PC-3 (cell line): ENCODE results near the gene EDN2. TPM values are rescaled to one million over a fixed set of nuclear protein-coding genes. Genes with fewer than 3 reads are reported as not detected.

Source experiments
- ATAC-seq: fragments of 200-7000 bp; cut with Tn5 transposase; 2 replicates; pipeline ENCODE4 v1.9.1; 2020; ENCODE audit warnings: mild to moderate bottlenecking, moderate library complexity
- BruUV-seq: library from RNA; stranded (reverse); fragments of 400-500 nt; replicated peaks from 2 replicates; lab custom pipeline; 2021; lab: Mats Ljungman, UMichigan
- CTCF ChIA-PET: fragments of 300-600 bp; sonication (Branson Sonifier 250); formaldehyde crosslinking; loops from one replicate; lab custom pipeline; 2022; ENCODE audit warnings: antibody characterized with exemption; lab: Charles Lee
- POLR2A ChIA-PET: fragments of 300-600 bp; sonication (Branson Sonifier 250); formaldehyde crosslinking; loops from one replicate; lab custom pipeline; 2022; ENCODE audit warnings: antibody characterized with exemption; ENCODE audit not compliant: unreplicated experiment; lab: Charles Lee
- DNase-seq: peaks from one replicate; pipeline ENCODE4 v3.0.0-alpha.2; 2015
- H2AFZ ChIP-seq: fragments of 300-600 bp; sonication (generic); 2 replicates; pipeline ENCODE4 v1.6.0; 2016; ENCODE audit warnings: antibody characterized with exemption, low read length
- H3F3A ChIP-seq: fragments of 300-600 bp; sonication (generic); one replicate; pipeline ENCODE4 v1.6.0; 2017; ENCODE audit warnings: antibody characterized with exemption, low read length, control low read depth, mild to moderate bottlenecking; ENCODE audit not compliant: unreplicated experiment
- H3K27ac ChIP-seq: fragments of 300-600 bp; sonication (generic); 2 replicates; pipeline ENCODE4 v1.5.1; 2016; ENCODE audit warnings: mild to moderate bottlenecking, low read length
- H3K27me3 ChIP-seq: fragments of 300-600 bp; sonication (generic); 2 replicates; pipeline ENCODE4 v1.6.1; 2016; ENCODE audit warnings: low read length, mixed read lengths
- H3K36me3 ChIP-seq: fragments of 300-600 bp; sonication (generic); 2 replicates; pipeline ENCODE4 v1.6.1; 2016; ENCODE audit warnings: low read depth, mixed run types, low read length, mixed read lengths
- H3K4me1 ChIP-seq: fragments of 300-600 bp; sonication (generic); 2 replicates; pipeline ENCODE4 v1.5.1; 2016; ENCODE audit warnings: low read length; ENCODE audit not compliant: insufficient read depth
- H3K4me2 ChIP-seq: fragments of 300-600 bp; sonication (generic); 2 replicates; pipeline ENCODE4 v1.6.0; 2016; ENCODE audit warnings: low read length
- H3K4me3 ChIP-seq: fragments of 300-600 bp; sonication (generic); 2 replicates; pipeline ENCODE4 v1.5.1; 2016; ENCODE audit warnings: mild to moderate bottlenecking, low read length, mixed read lengths
- H3K79me2 ChIP-seq: fragments of 300-600 bp; sonication (generic); 2 replicates; pipeline ENCODE4 v1.6.1; 2017; ENCODE audit warnings: low read length, mixed read lengths
- H3K9ac ChIP-seq: fragments of 300-600 bp; sonication (generic); 2 replicates; pipeline ENCODE4 v1.6.0; 2016; ENCODE audit warnings: mild to moderate bottlenecking, low read length
- H3K9me2 ChIP-seq: fragments of 300-600 bp; sonication (generic); replicated peaks from 2 replicates; pipeline ENCODE4 v1.6.1; 2016; ENCODE audit warnings: mixed run types, low read length, mixed read lengths
- H3K9me3 ChIP-seq: fragments of 300-600 bp; sonication (generic); 2 replicates; pipeline ENCODE4 v1.6.1; 2016; ENCODE audit warnings: low read length, mixed read lengths
- H4K20me1 ChIP-seq: fragments of 300-600 bp; sonication (generic); 2 replicates; pipeline ENCODE4 v1.6.1; 2016; ENCODE audit warnings: low read length, mixed read lengths
- EZH2 ChIP-seq: fragments of 300-600 bp; sonication (generic); IDR thresholded peaks from one replicate; pipeline ENCODE4 v1.6.1; 2017; ENCODE audit warnings: antibody characterized with exemption, mild to moderate bottlenecking, low read length; ENCODE audit not compliant: unreplicated experiment
- EZH2phosphoT487 ChIP-seq: fragments of 300-600 bp; sonication (generic); IDR thresholded peaks from 2 replicates; pipeline ENCODE4 v1.6.1; 2018; ENCODE audit warnings: mild to moderate bottlenecking, antibody characterized with exemption, low read length, borderline replicate concordance
- intact Hi-C: fragments of 100-400 bp; cut with micrococcal nuclease; formaldehyde crosslinking; loops from 2 replicates; pipeline ENCODE4 v1.9.0; 2023
- total RNA-seq: library from RNA; depleted of rRNA; stranded (reverse); fragments of >200 nt; gene quantifications from 2 replicates; pipeline ENCODE4 v1.2.3, GENCODE V29; 2014
- TF ChIP-seq, protein P1 (sequence below): fragments of 300-600 bp; sonication (generic); conservative IDR thresholded peaks from 2 replicates; pipeline ENCODE4 v1.5.1; 2017; ENCODE audit warnings: antibody characterized with exemption, low read depth, mild to moderate bottlenecking, low read length

EDN2 gene
- total RNA-seq, 1 experiment from 2014 or later = 0.36 TPM

DNA sequence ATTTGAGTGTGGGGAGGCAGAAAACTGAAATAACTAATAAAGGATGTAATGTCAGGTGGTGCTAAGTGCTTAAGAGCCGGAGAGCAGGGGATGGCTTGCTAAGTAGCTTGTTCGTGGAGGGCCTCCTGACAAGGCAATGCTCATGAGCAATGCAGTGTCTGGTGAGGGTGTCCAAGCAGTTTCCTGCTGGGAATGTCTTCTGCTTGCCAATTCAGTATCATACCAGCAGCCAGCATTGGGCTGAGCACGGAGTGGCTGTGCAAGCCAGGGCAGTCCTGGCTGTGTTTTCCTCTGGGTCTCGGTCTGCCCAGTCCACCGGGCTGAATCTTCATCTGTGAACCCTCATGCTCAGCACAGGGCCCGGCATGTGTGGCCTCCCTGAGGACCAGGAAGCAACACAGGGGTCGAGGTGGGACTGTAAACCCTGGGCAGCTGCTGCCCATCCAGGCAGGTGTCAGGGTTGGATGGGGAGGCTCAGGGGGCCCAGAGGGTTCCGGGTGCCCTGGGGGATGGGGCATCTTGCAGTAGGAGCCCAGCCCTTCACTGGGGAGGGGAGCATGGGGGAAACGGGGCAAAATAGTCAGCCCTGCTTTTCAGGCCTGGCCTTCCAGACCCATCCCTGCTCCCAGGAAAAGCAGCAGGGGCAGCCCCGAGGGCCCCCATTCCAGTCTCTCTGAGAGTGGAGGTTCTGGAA lies 27.5 kb downstream of the EDN2 start:
- H3K27ac ChIP-seq = no peak overlapping the region
- ChIA-PET CTCF (no interaction called here), POLR2A (no interaction called here)
- no peak overlapping the region for H2AFZ ChIP-seq
- H3K4me1 ChIP-seq = no peaks in the 10 kb centered on the region
- no peaks in the 10 kb centered on the region for H3K36me3 ChIP-seq
- no peaks in the 10 kb centered on the region for H3K9me3 ChIP-seq
- no peak overlapping the region for H3K4me3 ChIP-seq
- no peak overlapping the region for H3K4me2 ChIP-seq
- no peak for ATAC-seq
- intact Hi-C loops = no loop called here
- DNase-seq = no peak
- no TSS peak for BruUV-seq
- H3K9me2 ChIP-seq = no peaks in the 10 kb centered on the region
- H3K79me2 ChIP-seq = no peaks in the 10 kb centered on the region
- no peak for TF ChIP-seq EZH2
- no peak for TF ChIP-seq EZH2phosphoT487
- TF ChIP-seq, protein P1, sequence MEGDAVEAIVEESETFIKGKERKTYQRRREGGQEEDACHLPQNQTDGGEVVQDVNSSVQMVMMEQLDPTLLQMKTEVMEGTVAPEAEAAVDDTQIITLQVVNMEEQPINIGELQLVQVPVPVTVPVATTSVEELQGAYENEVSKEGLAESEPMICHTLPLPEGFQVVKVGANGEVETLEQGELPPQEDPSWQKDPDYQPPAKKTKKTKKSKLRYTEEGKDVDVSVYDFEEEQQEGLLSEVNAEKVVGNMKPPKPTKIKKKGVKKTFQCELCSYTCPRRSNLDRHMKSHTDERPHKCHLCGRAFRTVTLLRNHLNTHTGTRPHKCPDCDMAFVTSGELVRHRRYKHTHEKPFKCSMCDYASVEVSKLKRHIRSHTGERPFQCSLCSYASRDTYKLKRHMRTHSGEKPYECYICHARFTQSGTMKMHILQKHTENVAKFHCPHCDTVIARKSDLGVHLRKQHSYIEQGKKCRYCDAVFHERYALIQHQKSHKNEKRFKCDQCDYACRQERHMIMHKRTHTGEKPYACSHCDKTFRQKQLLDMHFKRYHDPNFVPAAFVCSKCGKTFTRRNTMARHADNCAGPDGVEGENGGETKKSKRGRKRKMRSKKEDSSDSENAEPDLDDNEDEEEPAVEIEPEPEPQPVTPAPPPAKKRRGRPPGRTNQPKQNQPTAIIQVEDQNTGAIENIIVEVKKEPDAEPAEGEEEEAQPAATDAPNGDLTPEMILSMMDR = no peak
- no peaks in the 10 kb centered on the region for H3K27me3 ChIP-seq
- H3F3A ChIP-seq = no peaks in the 10 kb centered on the region
- no peak overlapping the region for H3K9ac ChIP-seq
- no peaks in the 10 kb centered on the region for H4K20me1 ChIP-seq

GRCh38 chr1:41455479-41456332 lies 28.8 kb downstream of the EDN2 start:
- Histone ChIP-seq H2AFZ (no peak overlapping the region), H3K27me3 (no peaks in the 10 kb centered on the region), H3K9ac (no peak overlapping the region), H3K4me1 (no peaks in the 10 kb centered on the region), H3F3A (no peaks in the 10 kb centered on the region), H3K79me2 (no peaks in the 10 kb centered on the region), H3K4me2 (no peak overlapping the region), H3K27ac (no peak overlapping the region), H4K20me1 (no peaks in the 10 kb centered on the region), H3K36me3 (no peaks in the 10 kb centered on the region), H3K9me2 (no peaks in the 10 kb centered on the region), H3K9me3 (no peaks in the 10 kb centered on the region), H3K4me3 (no peak overlapping the region)
- POLR2A ChIA-PET = no interaction called here
- no peak for TF ChIP-seq EZH2phosphoT487
- no peak for TF ChIP-seq EZH2
- TF ChIP-seq, protein P1 = no peak
- intact Hi-C loops = no loop called here
- ATAC-seq = no peak; the same call in 1 of the 2 replicates
- DNase-seq = no peak
- no TSS peak for BruUV-seq
- CTCF ChIA-PET = no interaction called here

DNA sequence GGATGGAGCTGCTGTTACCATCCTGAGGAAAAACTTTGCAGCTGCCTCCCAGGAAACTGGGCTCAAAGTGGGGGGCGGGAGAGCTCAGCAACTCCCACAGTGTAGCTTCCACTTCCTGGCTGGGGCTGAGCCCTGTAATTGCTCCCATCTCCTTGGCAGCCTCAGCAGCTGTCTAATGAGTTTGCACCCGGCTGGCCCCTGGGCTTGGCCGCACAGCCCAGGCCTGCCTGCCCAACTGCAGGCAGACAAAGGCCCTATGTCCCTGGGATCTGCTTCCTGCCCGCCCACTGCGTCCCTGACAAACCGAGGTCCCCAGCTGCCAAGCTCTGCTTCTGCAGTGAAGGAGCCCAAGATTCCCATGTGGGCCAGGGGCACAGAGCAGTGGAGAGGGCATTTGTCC lies 30.1 kb downstream of the EDN2 start:
- no peak overlapping the region for H3K9ac ChIP-seq
- no peaks in the 10 kb centered on the region for H3F3A ChIP-seq
- H3K4me2 ChIP-seq = no peak overlapping the region
- ChIA-PET POLR2A (no interaction called here), CTCF (no interaction called here)
- no peaks in the 10 kb centered on the region for H3K27me3 ChIP-seq
- H4K20me1 ChIP-seq = no peaks in the 10 kb centered on the region
- H3K9me2 ChIP-seq = no peaks in the 10 kb centered on the region
- H3K79me2 ChIP-seq = no peaks in the 10 kb centered on the region
- BruUV-seq = no TSS peak
- intact Hi-C loops = no loop called here
- H3K36me3 ChIP-seq = no peaks in the 10 kb centered on the region
- TF ChIP-seq EZH2phosphoT487 (no peak), EZH2 (no peak)
- TF ChIP-seq, protein P1 = no peak
- H3K4me1 ChIP-seq = no peaks in the 10 kb centered on the region
- no peak overlapping the region for H2AFZ ChIP-seq
- DNase-seq = no peak
- ATAC-seq = no peak
- no peak overlapping the region for H3K27ac ChIP-seq
- no peaks in the 10 kb centered on the region for H3K9me3 ChIP-seq
- H3K4me3 ChIP-seq = no peak overlapping the region
